Hindlimb muscle (tissue), 1 donor: ENCODE measurements around the gene MARVELD2. TPM values are rescaled to one million over a fixed set of nuclear protein-coding genes. Genes with fewer than 3 reads are reported as not detected.
A peak's percentile ranks its signal among the peaks of the same experiment; 100 is the strongest.
"Not testable (repeated sequence)": the region's sequence is repeated elsewhere in the genome, so short reads cannot be mapped to it uniquely, and the experiment has no call there.

Source experiments
- DNase-seq: peaks from one replicate; pipeline ENCODE4 v3.0.0-alpha.2; 2013
- polyA plus RNA-seq: library from polyadenylated mRNA; unstranded; fragments of 120-200 nt; gene quantifications from one replicate; pipeline ENCODE4 v1.2.1, GENCODE V29; 2013; ENCODE audit not compliant: insufficient read length

The MARVELD2 gene
- 0.25 TPM for polyA plus RNA-seq

GRCh38 chr5:69414885-69415583, at the start of gene MARVELD2:
MARVELD2 (plus strand) TSS chr5:69415116; CDS start chr5:69419386, 4,270 bp downstream.
- DNase-seq = peak; percentile 8

GRCh38 chr5:69367697-69368279, 47.1 kb upstream of the MARVELD2 start:
- DNase-seq = no peak

DNA sequence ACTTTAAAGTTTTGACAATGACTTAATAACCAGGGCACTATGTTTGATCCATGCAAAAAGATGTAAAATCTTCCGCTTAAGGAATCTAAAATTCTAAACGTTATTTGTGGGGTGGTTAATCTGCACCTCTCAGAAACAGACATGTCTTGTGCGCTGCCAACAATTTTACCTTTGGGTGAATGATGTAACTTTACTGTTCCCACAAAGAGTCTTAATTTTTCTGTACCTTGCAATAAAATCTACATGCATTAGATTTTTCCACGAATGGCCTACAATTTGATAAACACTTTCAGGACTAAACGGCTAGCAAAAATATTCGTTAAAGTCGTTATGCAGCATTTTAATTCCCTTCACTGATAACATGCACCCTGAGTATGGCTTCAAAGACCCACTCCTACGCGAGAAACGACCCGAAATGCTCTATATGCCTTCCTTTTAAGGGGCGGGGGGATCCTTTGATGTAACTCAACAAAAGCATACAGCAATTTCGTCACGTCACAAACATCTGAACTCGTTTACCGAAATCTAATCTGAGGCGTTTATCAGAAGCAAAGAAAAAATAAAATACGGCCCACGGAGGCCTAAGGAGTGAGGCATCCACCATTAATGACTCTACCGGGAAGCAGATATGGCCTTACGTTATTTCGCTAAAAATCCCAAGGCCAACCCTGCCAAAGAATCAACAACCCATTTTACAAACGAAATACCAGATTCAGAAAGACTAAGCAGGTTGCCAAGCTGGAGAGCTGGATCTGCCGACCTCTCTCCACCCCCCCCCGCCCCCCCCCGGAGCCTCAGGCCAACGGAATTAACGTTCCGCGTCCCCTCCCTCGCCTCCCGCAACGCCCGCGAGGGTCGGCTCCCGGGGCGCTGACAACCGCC, 46.2 kb upstream of the MARVELD2 start:
- DNase-seq = no peak

- DNase-seq = peak; percentile 94
Observed at GRCh38 chr5:69369340-69370121, 45.4 kb upstream of the MARVELD2 start, which contains the start of the genes AK6, RAD17 and TAF9. AK6 (minus strand) TSS chr5:69369520; CDS start chr5:69369490, 30 bp downstream. RAD17 (plus strand) TSS chr5:69369818; CDS start chr5:69372209, 2,391 bp downstream. TAF9 (minus strand) TSS chr5:69369520; CDS start chr5:69365737, 3,783 bp downstream.

GRCh38 chr5:69370335-69370734, 44.6 kb upstream of the MARVELD2 start:
- DNase-seq = not testable (repeated sequence)

DNA sequence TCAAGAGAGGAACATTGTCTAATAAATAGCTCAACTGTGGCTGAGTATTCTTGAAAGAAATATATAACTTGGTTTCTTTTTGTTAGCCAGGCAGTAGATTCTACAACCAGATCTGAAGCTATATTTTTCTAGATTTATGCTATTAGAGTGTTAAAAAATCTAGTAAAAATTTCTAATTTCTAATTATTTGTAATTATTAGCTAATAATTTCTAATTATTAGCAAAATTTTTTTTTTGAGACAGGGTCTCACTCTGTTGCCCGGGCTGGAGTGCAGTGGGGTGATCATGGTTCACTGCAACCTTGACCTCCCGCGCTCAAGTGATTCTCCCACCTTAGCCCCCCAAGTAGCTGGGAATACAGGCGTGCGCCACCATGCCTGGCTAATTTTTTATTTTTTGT, 42.5 kb upstream of the MARVELD2 start:
- DNase-seq = no peak

DNA sequence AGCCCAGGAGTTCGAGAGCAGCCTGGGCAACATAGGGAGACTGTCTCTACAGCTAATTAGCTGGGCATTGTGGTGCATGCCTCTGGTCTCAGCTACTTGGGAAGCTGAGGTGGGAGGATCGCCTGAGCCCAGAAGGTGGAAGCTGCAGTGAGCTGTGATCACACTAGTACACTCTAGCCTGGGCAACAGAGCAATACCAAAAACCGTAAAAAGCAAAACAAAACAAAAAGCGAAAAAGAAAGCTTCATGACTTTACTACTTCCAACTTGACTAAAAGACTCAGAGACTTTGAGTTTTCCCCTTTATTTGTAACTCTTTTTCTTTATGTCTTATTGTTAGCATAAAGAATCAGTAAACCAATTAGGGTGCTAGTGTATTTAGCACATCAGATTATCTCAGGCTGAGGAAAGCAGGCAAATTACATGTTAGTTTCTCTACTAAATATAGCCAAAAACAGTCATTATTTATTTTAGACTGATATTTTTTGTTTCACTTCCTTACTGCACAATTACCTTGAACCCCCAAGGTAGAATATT, 39.9 kb upstream of the MARVELD2 start:
- no peak for DNase-seq

GRCh38 chr5:69378376-69378775, 36.5 kb upstream of the MARVELD2 start:
- no peak for DNase-seq

DNA sequence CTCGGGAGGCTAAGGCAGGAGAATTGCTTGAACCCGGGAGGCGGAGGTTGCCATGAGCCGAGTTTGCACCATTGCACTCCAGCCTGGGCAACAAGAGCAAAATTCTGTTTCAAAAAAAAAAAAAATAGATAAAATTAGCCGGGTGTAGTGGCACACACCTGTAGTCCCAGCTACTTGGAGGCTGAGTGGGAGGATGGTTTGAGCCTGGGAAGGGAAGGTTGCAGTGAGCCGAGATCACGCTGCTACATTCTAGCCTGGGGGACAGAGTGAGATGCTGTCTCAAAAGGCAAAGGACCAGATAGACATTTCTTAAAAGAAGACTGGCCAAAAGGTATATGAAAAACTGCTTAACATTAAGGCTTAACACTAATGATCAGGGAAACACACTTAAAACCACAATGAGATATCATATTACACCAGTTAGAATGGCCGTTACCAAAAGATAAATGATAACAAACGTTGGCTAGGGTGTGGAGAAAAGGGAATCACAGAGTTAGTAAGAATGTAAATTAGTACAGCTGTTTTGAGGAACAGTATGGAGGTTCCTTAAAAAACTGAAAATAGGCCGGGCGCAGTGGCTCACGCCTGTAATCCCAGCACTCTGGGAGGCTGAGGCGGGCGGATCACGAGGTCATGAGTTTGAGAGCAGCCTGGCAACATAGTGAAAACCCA, 10.1 kb upstream of the MARVELD2 start:
- no peak for DNase-seq

DNA sequence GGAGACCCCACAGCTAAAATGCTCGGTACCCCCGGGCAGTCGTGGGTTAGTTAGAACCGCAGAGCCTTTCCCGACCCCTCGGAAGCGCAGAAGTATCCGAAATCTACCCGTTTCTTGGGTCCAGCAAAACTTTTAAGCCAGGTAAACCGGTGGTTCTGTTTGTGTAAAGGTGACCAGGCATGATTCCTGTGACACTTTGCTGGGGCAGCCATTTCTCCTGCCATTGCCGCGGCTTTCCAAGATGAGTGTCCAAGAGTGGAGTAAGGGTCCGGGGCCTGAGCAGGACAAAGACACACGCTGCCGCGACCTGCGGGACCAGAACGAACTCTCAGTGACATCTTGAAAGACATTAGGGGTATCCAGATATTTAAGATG, 655 bp downstream of the MARVELD2 start:
- DNase-seq = no peak

DNA sequence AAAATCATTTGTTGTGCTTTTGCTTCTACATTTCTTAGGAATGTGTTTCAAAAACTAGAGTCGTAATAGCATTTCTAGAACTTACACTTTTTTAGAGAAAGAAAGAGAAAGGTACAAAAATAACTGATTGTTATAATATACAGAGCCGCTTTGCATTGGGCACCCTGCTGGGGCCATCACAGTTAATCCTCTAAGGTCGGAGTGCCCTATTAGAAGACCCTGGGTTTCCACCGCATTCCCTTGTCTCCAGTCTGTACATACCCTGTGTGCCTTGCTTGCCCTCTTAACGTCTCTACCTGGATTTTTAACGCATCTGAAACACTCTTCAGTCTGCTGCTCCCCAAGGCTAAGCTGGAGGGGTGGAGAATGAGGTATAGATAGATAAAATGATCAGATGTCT, 1.3 kb downstream of the MARVELD2 start:
- DNase-seq = no peak

DNA sequence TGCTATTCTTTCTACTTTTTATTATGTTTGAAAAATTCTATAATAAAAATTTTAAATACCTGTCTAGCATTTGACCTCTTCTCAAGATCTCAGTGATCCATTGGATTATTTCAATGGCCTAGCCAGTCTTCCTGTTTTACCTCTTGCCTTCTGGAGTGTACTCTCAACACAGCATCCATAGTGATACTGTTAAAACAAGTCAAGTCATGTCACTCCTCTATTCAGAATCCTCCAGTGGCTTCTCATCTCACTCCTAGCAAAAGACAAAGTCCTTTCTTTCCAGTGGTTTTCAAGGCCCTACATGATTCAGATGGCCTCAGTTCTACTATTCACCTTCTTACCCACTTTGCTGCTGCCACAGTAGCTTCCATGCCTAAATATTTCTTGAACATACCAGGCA, 1.8 kb downstream of the MARVELD2 start:
- no peak for DNase-seq

DNA sequence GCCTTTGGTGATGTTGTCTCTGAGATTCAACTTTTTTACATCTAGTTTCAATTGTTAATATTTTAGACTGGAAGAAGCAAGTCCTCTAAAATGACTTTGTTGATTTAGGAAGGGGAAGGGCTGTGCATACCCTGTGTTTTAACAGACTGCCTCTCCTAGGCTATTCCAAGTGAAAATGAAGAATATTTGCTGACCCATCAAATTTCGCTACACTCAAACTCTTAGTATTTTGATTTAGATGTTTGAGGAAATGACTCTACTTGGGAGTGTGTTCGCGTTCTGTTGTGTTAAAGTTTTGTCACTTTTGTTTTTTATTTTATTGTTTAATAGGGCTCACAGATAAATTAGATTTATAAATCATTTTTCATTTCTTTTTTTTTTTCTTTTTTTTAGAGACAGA, 3.6 kb downstream of the MARVELD2 start:
- no peak for DNase-seq

- no peak for DNase-seq
Observed at GRCh38 chr5:69431424-69432303, 16.7 kb downstream of the MARVELD2 start.

DNA sequence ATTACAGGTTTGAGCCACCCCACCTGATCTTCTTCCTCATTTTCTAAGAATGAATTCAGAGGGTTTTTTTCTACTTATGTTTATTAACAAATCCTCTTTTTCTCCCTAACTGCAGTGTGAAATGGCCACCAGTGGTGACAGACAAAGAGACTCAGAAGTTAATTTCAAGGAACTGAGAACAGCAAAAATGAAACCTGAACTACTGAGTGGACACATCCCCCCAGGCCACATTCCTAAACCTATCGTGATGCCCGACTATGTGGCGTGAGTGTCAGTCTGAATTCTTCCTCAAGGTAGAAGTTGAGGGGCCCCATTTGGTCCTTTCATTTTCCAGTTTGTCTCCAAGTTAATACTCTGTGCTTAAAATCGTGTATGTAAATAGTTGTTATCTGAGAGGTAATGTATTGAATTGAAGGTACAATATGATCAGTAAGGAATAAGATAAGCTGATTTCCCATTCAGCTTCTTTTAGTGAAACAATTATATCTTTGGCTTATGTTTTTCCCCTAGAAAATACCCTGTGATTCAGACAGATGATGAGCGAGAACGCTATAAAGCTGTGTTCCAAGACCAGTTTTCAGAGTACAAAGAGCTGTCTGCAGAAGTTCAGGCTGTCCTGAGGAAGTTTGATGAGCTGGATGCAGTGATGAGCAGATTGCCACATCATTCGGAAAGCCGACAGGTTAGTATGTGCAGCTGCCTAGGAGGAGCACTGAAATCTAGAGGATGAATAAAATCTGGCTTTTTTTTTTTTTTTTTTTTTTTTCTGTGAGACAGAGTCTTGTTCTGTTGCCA, 17.7 kb downstream of the MARVELD2 start:
- DNase-seq = no peak

DNA sequence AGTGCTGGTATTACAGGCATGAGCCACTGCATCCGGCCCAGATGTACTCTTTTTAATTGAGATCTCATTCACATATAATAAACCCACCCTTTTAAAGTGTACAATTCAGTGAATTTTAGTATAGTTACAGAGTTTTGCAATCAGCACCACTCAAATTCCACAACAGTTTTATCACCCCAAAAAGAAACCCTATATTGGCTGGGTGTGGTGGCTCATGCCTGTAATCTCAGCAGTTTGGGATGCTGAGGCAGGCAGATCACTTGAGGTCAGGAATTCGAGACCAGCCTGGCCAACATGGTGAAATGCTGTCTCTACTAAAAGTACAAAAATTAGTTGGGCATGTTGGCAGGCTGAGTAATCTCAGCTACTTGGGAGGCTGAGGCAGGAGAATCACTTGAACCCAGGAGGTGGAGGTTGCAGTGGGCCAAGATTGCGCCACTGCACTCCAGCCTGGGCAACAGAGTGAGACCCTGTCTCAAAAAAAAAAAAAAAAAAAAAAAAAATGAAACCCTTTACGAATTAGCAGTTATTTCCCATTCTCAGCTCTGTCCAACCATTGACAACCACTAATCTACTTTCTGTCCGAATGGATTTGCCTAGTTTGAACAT, 20.5 kb downstream of the MARVELD2 start:
- DNase-seq = not testable (repeated sequence)

DNA sequence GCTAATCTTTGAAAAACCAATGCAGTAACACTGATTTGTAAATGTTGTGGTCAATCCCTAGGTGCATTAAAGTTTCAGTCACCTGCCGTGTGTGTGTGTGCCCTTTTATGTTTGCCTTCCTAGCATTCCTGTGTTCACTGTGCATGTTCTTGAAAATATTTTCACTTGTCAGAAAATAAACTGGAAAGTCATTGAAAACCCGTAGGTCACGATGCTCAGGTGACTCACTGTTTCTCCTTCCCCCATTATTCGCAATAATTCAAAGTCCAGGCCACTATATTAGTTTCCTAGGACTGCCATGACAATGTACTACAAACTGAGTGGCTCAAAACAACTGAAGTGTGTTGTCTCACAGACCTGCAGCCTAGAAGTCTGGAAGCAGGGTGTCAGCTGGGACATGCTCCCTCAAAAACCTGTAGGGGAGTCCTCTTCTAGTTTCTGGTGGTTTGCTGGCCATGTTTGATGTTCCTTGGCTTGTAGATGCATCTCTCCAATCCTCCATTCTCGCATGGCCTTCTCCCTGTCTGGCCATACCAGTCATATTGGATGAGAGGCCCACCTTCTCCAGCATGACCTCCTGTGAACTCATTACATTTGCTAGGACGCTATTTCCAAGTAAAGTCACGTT, 29.3 kb downstream of the MARVELD2 start:
- no peak for DNase-seq

GRCh38 chr5:69449511-69449910, 34.6 kb downstream of the MARVELD2 start:
- DNase-seq = no peak

DNA sequence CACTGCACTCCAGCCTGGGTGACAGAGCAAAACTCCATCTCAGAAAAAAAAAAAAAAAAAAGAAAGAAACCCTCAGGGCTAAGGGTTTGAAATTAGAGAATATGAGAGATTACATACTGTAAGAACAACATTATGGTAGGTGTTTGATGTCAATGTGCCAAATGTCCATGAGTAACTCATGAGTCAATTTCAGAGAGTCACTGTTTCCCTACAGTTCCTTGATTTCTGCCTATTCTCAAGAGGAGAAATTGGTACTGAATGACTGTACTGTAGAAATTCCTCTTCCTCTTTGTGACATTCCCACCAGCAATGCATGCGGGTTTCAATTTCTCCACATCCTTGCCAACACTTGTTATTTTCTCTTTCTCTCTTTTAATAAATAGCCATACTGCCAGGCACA, 35.2 kb downstream of the MARVELD2 start:
- no peak for DNase-seq
